ENCODE measurements around the gene NSG1.

The NSG1 gene

GRCh38 chr4:4408576-4409335 lies 21.9 kb downstream of the NSG1 start:
- Histone ChIP-seq H4K20me1 (ENCODE audit: insufficient read depth, low read length, poor library complexity, severe bottlenecking) (no peaks in the 10 kb centered on the region), H3K4me2 (ENCODE audit: low read depth, low read length, poor library complexity, severe bottlenecking) (no peak overlapping the region), H3K4me1 (ENCODE audit: insufficient read depth, low read length, poor library complexity, severe bottlenecking) (no peaks in the 10 kb centered on the region), H3K27me3 (ENCODE audit: insufficient read depth, low read length, poor library complexity, severe bottlenecking) (no peaks in the 10 kb centered on the region), H3K36me3 (ENCODE audit: insufficient read depth, low read length) (no peaks in the 10 kb centered on the region), H3K79me2 (ENCODE audit: insufficient read depth, low read length) (no peaks in the 10 kb centered on the region), H3K9ac (ENCODE audit: low read depth, low read length, poor library complexity, severe bottlenecking) (no peak overlapping the region), H2AFZ (ENCODE audit: low read length) (no peak overlapping the region), H3K4me3 (ENCODE audit: low read length, poor library complexity, severe bottlenecking) (no peak overlapping the region), H3F3A (ENCODE audit: low read depth) (no peaks in the 10 kb centered on the region), H3K9me3 (ENCODE audit: insufficient read depth, low read depth, low read length) (no peaks in the 10 kb centered on the region), H3K9me2 (replicated peaks; ENCODE audit: low read depth, low read length) (no peaks in the 10 kb centered on the region)
- no peak for TF ChIP-seq CTCF (conservative IDR thresholded peaks at IDR 0.05; ENCODE audit: low read length)
- TF ChIP-seq EZH2phosphoT487 (IDR thresholded peaks at IDR 0.05; ENCODE audit: borderline replicate concordance) = no peak

- no peak for TF ChIP-seq EZH2phosphoT487 (IDR thresholded peaks at IDR 0.05; ENCODE audit: borderline replicate concordance)
- H3K9me3 ChIP-seq (ENCODE audit: insufficient read depth, low read depth, low read length) = no peaks in the 10 kb centered on the region
- H3K9ac ChIP-seq (ENCODE audit: low read depth, low read length, poor library complexity, severe bottlenecking) = no peak overlapping the region
- H3K9me2 ChIP-seq (replicated peaks; ENCODE audit: low read depth, low read length) = no peaks in the 10 kb centered on the region
- no peak overlapping the region for H3K4me3 ChIP-seq (ENCODE audit: low read length, poor library complexity, severe bottlenecking)
- no peaks in the 10 kb centered on the region for H4K20me1 ChIP-seq (ENCODE audit: insufficient read depth, low read length, poor library complexity, severe bottlenecking)
- H3K79me2 ChIP-seq (ENCODE audit: insufficient read depth, low read length) = no peaks in the 10 kb centered on the region
- H3F3A ChIP-seq (ENCODE audit: low read depth) = no peaks in the 10 kb centered on the region
- H3K4me2 ChIP-seq (ENCODE audit: low read depth, low read length, poor library complexity, severe bottlenecking) = no peak overlapping the region
- H3K36me3 ChIP-seq (ENCODE audit: insufficient read depth, low read length) = no peaks in the 10 kb centered on the region
- H2AFZ ChIP-seq (ENCODE audit: low read length) = no peak overlapping the region
- H3K27me3 ChIP-seq (ENCODE audit: insufficient read depth, low read length, poor library complexity, severe bottlenecking) = no peaks in the 10 kb centered on the region
- no peaks in the 10 kb centered on the region for H3K4me1 ChIP-seq (ENCODE audit: insufficient read depth, low read length, poor library complexity, severe bottlenecking)
Observed at GRCh38 chr4:4409416-4410115, 22.7 kb downstream of the NSG1 start.

GRCh38 chr4:4410271-4410670 lies 23.4 kb downstream of the NSG1 start:
- TF ChIP-seq EZH2phosphoT487 (IDR thresholded peaks at IDR 0.05; ENCODE audit: borderline replicate concordance) (no peak), CTCF (conservative IDR thresholded peaks at IDR 0.05; ENCODE audit: low read length) (no peak)
- Histone ChIP-seq H3K4me2 (ENCODE audit: low read depth, low read length, poor library complexity, severe bottlenecking) (no peak overlapping the region), H3K27me3 (ENCODE audit: insufficient read depth, low read length, poor library complexity, severe bottlenecking) (no peaks in the 10 kb centered on the region), H4K20me1 (ENCODE audit: insufficient read depth, low read length, poor library complexity, severe bottlenecking) (no peaks in the 10 kb centered on the region), H3K9me3 (ENCODE audit: insufficient read depth, low read depth, low read length) (no peaks in the 10 kb centered on the region), H2AFZ (ENCODE audit: low read length) (no peak overlapping the region), H3K79me2 (ENCODE audit: insufficient read depth, low read length) (no peaks in the 10 kb centered on the region), H3K36me3 (ENCODE audit: insufficient read depth, low read length) (no peaks in the 10 kb centered on the region), H3K9me2 (replicated peaks; ENCODE audit: low read depth, low read length) (no peaks in the 10 kb centered on the region), H3K9ac (ENCODE audit: low read depth, low read length, poor library complexity, severe bottlenecking) (no peak overlapping the region), H3F3A (ENCODE audit: low read depth) (no peaks in the 10 kb centered on the region), H3K4me3 (ENCODE audit: low read length, poor library complexity, severe bottlenecking) (no peak overlapping the region), H3K4me1 (ENCODE audit: insufficient read depth, low read length, poor library complexity, severe bottlenecking) (no peaks in the 10 kb centered on the region)
